HCT116 (cell line): Measurements from ENCODE around the gene FHIT. TPM values are rescaled to one million over a fixed set of nuclear protein-coding genes. Genes with fewer than 3 reads are reported as not detected.

ENCODE experiments used
- ATAC-seq: fragments of 200-7000 bp; cut with Tn5 transposase; 2 replicates; pipeline ENCODE4 v1.9.1; 2020; ENCODE audit warnings: mild to moderate bottlenecking, moderate library complexity
- BruUV-seq: library from RNA; stranded (reverse); fragments of 400-500 nt; replicated peaks from 2 replicates; lab custom pipeline; 2021; lab: Mats Ljungman, UMichigan
- CTCF ChIA-PET: fragments of 300-600 bp; sonication (Branson Sonifier 250); formaldehyde crosslinking; loops from one replicate; lab custom pipeline; 2021; ENCODE audit warnings: antibody characterized with exemption; lab: Charles Lee
- POLR2A ChIA-PET: fragments of 300-600, 350-600 bp; sonication (Branson Sonifier 250); formaldehyde crosslinking; loops from one replicate; lab custom pipeline; 2021; ENCODE audit warnings: antibody characterized with exemption; lab: Charles Lee
- RAD21 ChIA-PET, 2 experiments: fragments of 300-600 bp; sonication (Branson Sonifier 250); formaldehyde crosslinking; loops; one replicate each; lab custom pipeline; 2023; ENCODE audit warnings: low total read pairs in 2 of 2; ENCODE audit not compliant: uncharacterized antibody in 2 of 2, unreplicated experiment in 2 of 2, low non-redundant PET in 1 of 2; lab: Charles Lee
- DNase-seq: peaks from one replicate; pipeline ENCODE4 v3.0.0-alpha.2; 2010; ENCODE audit warnings: low read depth, low spot score
- H2AFZ ChIP-seq: fragments of 200-600 bp; shearing (Covaris generic), sonication (generic); 2 replicates; pipeline ENCODE4 v1.6.1; 2017; ENCODE audit warnings: low read depth, mixed run types, mixed read lengths, antibody characterized with exemption, low read length; ENCODE audit not compliant: poor library complexity, severe bottlenecking
- H3K27ac ChIP-seq: 2 replicates; pipeline ENCODE4 v1.5.1; 2012; ENCODE audit warnings: low read depth, low read length
- H3K27me3 ChIP-seq: fragments of 200-600 bp; sonication (generic); 2 replicates; pipeline ENCODE4 v1.6.1; 2016; ENCODE audit warnings: mixed run types, low read length, mixed read lengths; ENCODE audit not compliant: insufficient read depth
- H3K36me3 ChIP-seq, 2 experiments: fragments of 200-500 bp in 1 of 2; fragments of 200-600 bp in 1 of 2; sonication (Bioruptor generic) in 1 of 2; sonication (generic) in 1 of 2; 2 replicates each; pipeline versions ENCODE4 v1.5.1 to v1.6.1; 2014 to 2016; ENCODE audit warnings: low read length in 2 of 2, inconsistent platforms in 1 of 2, mixed read lengths in 1 of 2, mixed run types in 1 of 2; ENCODE audit not compliant: insufficient read depth in 2 of 2, control insufficient read depth in 1 of 2
- H3K4me1 ChIP-seq, 2 experiments: fragments of 200-600 bp in 1 of 2; sonication (generic) in 1 of 2; 2 replicates each; pipeline versions ENCODE4 v1.5.1 to v1.6.1; 2012 to 2017; ENCODE audit warnings: low read length in 2 of 2, inconsistent platforms in 1 of 2, mild to moderate bottlenecking in 1 of 2, mixed read lengths in 1 of 2, mixed run types in 1 of 2, moderate library complexity in 1 of 2; ENCODE audit not compliant: insufficient read depth in 2 of 2, control insufficient read depth in 1 of 2
- H3K4me2 ChIP-seq: fragments of 200-600 bp; sonication (generic); 2 replicates; pipeline ENCODE4 v1.6.1; 2017; ENCODE audit warnings: mixed run types, low read length, mixed read lengths
- H3K4me3 ChIP-seq, 2 experiments: fragments of 200-600 bp in 1 of 2; sonication (generic) in 1 of 2; replicated peaks in 1 of 2; 2 replicates each; pipeline ENCODE4 v1.5.1; 2011 to 2016; ENCODE audit warnings: low read length in 2 of 2, control low read depth in 1 of 2, low read depth in 1 of 2, mild to moderate bottlenecking in 1 of 2, mixed read lengths in 1 of 2, mixed run types in 1 of 2
- H3K79me2 ChIP-seq: fragments of 200-600 bp; sonication (generic); 2 replicates; pipeline ENCODE4 v1.6.1; 2017; ENCODE audit warnings: mild to moderate bottlenecking, mixed run types, low read length, moderate library complexity, mixed read lengths; ENCODE audit not compliant: insufficient read depth
- H3K9ac ChIP-seq: fragments of 200-600 bp; sonication (generic); 2 replicates; pipeline ENCODE4 v1.6.1; 2016; ENCODE audit warnings: low read length, mixed read lengths
- H3K9me2 ChIP-seq: fragments of 200-600 bp; sonication (generic), shearing (Covaris generic); 2 replicates; pipeline ENCODE4 v1.6.1; 2017; ENCODE audit warnings: mixed run types, mild to moderate bottlenecking, moderate library complexity; ENCODE audit not compliant: insufficient read depth
- H3K9me3 ChIP-seq, 2 experiments: fragments of 200-500 bp in 1 of 2; fragments of 200-600 bp in 1 of 2; sonication (Bioruptor generic) in 1 of 2; sonication (generic) in 1 of 2; 2 replicates each; pipeline ENCODE4 v1.6.1; 2014 to 2017; ENCODE audit warnings: low read length in 2 of 2, mixed read lengths in 2 of 2, inconsistent platforms in 1 of 2, low read depth in 1 of 2, mild to moderate bottlenecking in 1 of 2, mixed run types in 1 of 2, moderate library complexity in 1 of 2; ENCODE audit not compliant: control insufficient read depth in 1 of 2, insufficient read depth in 1 of 2
- H4K20me1 ChIP-seq: fragments of 200-600 bp; sonication (generic), shearing (Covaris generic); 2 replicates; pipeline ENCODE4 v1.6.1; 2017; ENCODE audit warnings: mixed run types, mild to moderate bottlenecking, moderate library complexity; ENCODE audit not compliant: insufficient read depth
- CBX3 ChIP-seq: IDR thresholded peaks from 2 replicates; pipeline ENCODE4 v1.6.1; 2012; ENCODE audit warnings: low read depth
- EGR1 ChIP-seq: IDR thresholded peaks from 2 replicates; pipeline ENCODE4 v1.6.1; 2012; ENCODE audit warnings: low read depth
- ELF1 ChIP-seq: IDR thresholded peaks from 2 replicates; pipeline ENCODE4 v1.6.1; 2012; ENCODE audit warnings: low read depth, borderline replicate concordance
- EZH2phosphoT487 ChIP-seq: fragments of 200-600 bp; IDR thresholded peaks from 2 replicates; pipeline ENCODE4 v1.6.1; 2018; ENCODE audit warnings: antibody characterized with exemption, borderline replicate concordance
- POLR2A ChIP-seq: IDR thresholded peaks from 2 replicates; pipeline ENCODE4 v1.7.0; 2011; ENCODE audit warnings: borderline replicate concordance; ENCODE audit not compliant: insufficient read depth, insufficient read length; ENCODE audit errors: extremely low read depth
- RAD21 ChIP-seq: IDR thresholded peaks from 2 replicates; pipeline ENCODE4 v1.6.1; 2012; ENCODE audit warnings: low read depth, mild to moderate bottlenecking
- SIN3A ChIP-seq: IDR thresholded peaks from 2 replicates; pipeline ENCODE4 v1.6.1; 2012; ENCODE audit warnings: low read depth
- TCF7L2 ChIP-seq: IDR thresholded peaks from 2 replicates; pipeline ENCODE4 v1.7.0; 2011; ENCODE audit warnings: borderline replicate concordance, inconsistent platforms; ENCODE audit not compliant: insufficient read depth, insufficient read length; ENCODE audit errors: extremely low read depth
- YY1 ChIP-seq: IDR thresholded peaks from 2 replicates; pipeline ENCODE4 v1.6.1; 2011; ENCODE audit warnings: low read length, low read depth, moderate library complexity, mild to moderate bottlenecking; ENCODE audit not compliant: insufficient replicate concordance; ENCODE audit errors: extremely low read depth
- ZFX ChIP-seq: fragments of 450-650 bp; IDR thresholded peaks from 2 replicates; pipeline ENCODE4 v1.6.1; 2017
- intact Hi-C: fragments of 100-400 bp; cut with micrococcal nuclease; formaldehyde crosslinking; loops from 2 replicates; pipeline ENCODE4 v1.10.0; 2022
- total RNA-seq: library from RNA; stranded (reverse); gene quantifications from one replicate; pipeline ENCODE4 v1.2.1, GENCODE V29; 2021; ENCODE audit not compliant: unreplicated experiment
- TF ChIP-seq, protein P1 (sequence below), 3 experiments: fragments of 200-600 bp in 1 of 3; sonication (generic) in 1 of 3; IDR thresholded peaks in 2 of 3; conservative IDR thresholded peaks in 1 of 3; 2 replicates each; pipeline ENCODE4 v1.5.1; 2012 to 2017; ENCODE audit warnings: low read depth in 2 of 3, low read length in 2 of 3, antibody characterized with exemption in 1 of 3, borderline replicate concordance in 1 of 3, control low read depth in 1 of 3, mild to moderate bottlenecking in 1 of 3, mixed read lengths in 1 of 3, mixed run types in 1 of 3, moderate library complexity in 1 of 3; ENCODE audit not compliant: insufficient read depth in 1 of 3
- TF ChIP-seq, protein P2 (sequence below): IDR thresholded peaks from 2 replicates; pipeline ENCODE4 v1.6.1; 2012
- TF ChIP-seq, protein P3 (sequence below): IDR thresholded peaks from 2 replicates; pipeline ENCODE4 v1.6.1; 2011; ENCODE audit warnings: mild to moderate bottlenecking, low read length, moderate library complexity; ENCODE audit not compliant: insufficient replicate concordance; ENCODE audit errors: extremely low read depth
- TF ChIP-seq, protein P4 (sequence below): IDR thresholded peaks from 2 replicates; pipeline ENCODE4 v1.6.1; 2012

Gene FHIT
- total RNA-seq, 1 experiment from 2014 or later = 20.1 TPM

DNA sequence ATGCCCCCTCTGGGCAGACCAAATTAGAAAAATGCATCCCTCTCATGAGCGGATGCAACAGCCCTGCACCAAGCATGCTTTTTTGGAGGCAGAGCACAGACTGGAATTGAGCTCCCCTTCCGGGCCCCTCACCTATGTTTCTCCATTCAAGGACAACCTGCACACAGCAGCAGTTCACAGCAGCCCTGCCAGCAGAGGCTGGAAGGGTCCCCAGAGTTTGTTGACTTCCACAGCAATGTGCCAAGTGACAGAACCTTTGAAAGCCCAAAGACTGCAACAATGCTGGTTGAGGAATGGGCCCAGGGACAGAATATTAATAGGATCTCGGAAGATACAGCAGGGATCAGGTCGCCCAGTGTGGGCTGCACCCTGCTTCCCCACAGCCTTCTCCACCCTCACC, 650.4 kb downstream of the FHIT start:
- Histone ChIP-seq H2AFZ (no peak overlapping the region), H3K36me3 (no peaks in the 10 kb centered on the region), H3K27me3 (peaks cover 22% of the 10 kb centered on the region), H3K4me1 (no peaks in the 10 kb centered on the region), H4K20me1 (no peaks in the 10 kb centered on the region), H3K9me2 (no peaks in the 10 kb centered on the region), H3K27ac (no peak overlapping the region), H3K4me2 (no peak overlapping the region), H3K4me3 (no peak overlapping the region), H3K9ac (no peak overlapping the region), H3K9me3 (no peaks in the 10 kb centered on the region), H3K79me2 (no peaks in the 10 kb centered on the region)
- ATAC-seq (no peak), DNase-seq (no peak)
- BruUV-seq = no TSS peak
- POLR2A ChIA-PET = no interaction called here
- intact Hi-C loops = no loop called here
- no peak for TF ChIP-seq ZFX
- TF ChIP-seq RAD21 = no peak
- no peak for TF ChIP-seq SIN3A
- TF ChIP-seq CBX3 = no peak
- TF ChIP-seq TCF7L2 = no peak
- TF ChIP-seq, protein P1, sequence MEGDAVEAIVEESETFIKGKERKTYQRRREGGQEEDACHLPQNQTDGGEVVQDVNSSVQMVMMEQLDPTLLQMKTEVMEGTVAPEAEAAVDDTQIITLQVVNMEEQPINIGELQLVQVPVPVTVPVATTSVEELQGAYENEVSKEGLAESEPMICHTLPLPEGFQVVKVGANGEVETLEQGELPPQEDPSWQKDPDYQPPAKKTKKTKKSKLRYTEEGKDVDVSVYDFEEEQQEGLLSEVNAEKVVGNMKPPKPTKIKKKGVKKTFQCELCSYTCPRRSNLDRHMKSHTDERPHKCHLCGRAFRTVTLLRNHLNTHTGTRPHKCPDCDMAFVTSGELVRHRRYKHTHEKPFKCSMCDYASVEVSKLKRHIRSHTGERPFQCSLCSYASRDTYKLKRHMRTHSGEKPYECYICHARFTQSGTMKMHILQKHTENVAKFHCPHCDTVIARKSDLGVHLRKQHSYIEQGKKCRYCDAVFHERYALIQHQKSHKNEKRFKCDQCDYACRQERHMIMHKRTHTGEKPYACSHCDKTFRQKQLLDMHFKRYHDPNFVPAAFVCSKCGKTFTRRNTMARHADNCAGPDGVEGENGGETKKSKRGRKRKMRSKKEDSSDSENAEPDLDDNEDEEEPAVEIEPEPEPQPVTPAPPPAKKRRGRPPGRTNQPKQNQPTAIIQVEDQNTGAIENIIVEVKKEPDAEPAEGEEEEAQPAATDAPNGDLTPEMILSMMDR (IDR thresholded peaks at IDR 0.05 in 2 of 3, conservative IDR thresholded peaks at IDR 0.05 in 1 of 3; ENCODE audit: borderline replicate concordance in 1 of 3, insufficient read depth in 1 of 3, low read depth in 2 of 3, low read length in 2 of 3) = no peak
- TF ChIP-seq, protein P2, sequence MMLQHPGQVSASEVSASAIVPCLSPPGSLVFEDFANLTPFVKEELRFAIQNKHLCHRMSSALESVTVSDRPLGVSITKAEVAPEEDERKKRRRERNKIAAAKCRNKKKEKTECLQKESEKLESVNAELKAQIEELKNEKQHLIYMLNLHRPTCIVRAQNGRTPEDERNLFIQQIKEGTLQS = no peak
- TF ChIP-seq, protein P3, sequence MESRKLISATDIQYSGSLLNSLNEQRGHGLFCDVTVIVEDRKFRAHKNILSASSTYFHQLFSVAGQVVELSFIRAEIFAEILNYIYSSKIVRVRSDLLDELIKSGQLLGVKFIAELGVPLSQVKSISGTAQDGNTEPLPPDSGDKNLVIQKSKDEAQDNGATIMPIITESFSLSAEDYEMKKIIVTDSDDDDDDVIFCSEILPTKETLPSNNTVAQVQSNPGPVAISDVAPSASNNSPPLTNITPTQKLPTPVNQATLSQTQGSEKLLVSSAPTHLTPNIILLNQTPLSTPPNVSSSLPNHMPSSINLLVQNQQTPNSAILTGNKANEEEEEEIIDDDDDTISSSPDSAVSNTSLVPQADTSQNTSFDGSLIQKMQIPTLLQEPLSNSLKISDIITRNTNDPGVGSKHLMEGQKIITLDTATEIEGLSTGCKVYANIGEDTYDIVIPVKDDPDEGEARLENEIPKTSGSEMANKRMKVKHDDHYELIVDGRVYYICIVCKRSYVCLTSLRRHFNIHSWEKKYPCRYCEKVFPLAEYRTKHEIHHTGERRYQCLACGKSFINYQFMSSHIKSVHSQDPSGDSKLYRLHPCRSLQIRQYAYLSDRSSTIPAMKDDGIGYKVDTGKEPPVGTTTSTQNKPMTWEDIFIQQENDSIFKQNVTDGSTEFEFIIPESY = no peak
- TF ChIP-seq YY1 = no peak
- TF ChIP-seq ELF1 = no peak
- TF ChIP-seq POLR2A = no peak
- no peak for TF ChIP-seq EZH2phosphoT487
- TF ChIP-seq, protein P4, sequence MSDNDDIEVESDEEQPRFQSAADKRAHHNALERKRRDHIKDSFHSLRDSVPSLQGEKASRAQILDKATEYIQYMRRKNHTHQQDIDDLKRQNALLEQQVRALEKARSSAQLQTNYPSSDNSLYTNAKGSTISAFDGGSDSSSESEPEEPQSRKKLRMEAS = no peak
- TF ChIP-seq EGR1 = no peak
- RAD21 ChIA-PET = no interaction called here
- CTCF ChIA-PET = no interaction called here
